GM23338 (cell line): ENCODE results near the gene LAMA1. TPM values are rescaled to one million over a fixed set of nuclear protein-coding genes. Genes with fewer than 3 reads are reported as not detected.

Experiments
- ATAC-seq: fragments of 200-7000 bp; cut with Tn5 transposase; 3 replicates; pipeline ENCODE4 v1.9.1; 2020
- DNase-seq: peaks from one replicate; pipeline ENCODE4 v3.0.0-alpha.2; 2015; ENCODE audit warnings: low spot score
- H2AFZ ChIP-seq: fragments of 200-600 bp; sonication (generic); 2 replicates; pipeline ENCODE4 v1.8.0; 2016; ENCODE audit warnings: antibody characterized with exemption, mild to moderate bottlenecking, moderate library complexity
- H3F3A ChIP-seq: fragments of 200-600 bp; sonication (generic); replicated peaks from 2 replicates; pipeline ENCODE4 v1.8.0; 2017; ENCODE audit warnings: antibody characterized with exemption, mixed run types, low read depth
- H3K27ac ChIP-seq: fragments of 200-600 bp; sonication (generic); 2 replicates; pipeline ENCODE4 v1.6.1; 2016; ENCODE audit warnings: low read depth
- H3K27me3 ChIP-seq: fragments of 200-600 bp; sonication (generic); 2 replicates; pipeline ENCODE4 v1.8.0; 2016; ENCODE audit warnings: mild to moderate bottlenecking, mixed run types, moderate library complexity; ENCODE audit not compliant: insufficient read depth
- H3K36me3 ChIP-seq: fragments of 200-600 bp; sonication (generic); 2 replicates; pipeline ENCODE4 v1.8.0; 2016; ENCODE audit warnings: mild to moderate bottlenecking; ENCODE audit not compliant: insufficient read depth
- H3K4me1 ChIP-seq: fragments of 200-600 bp; sonication (generic); 2 replicates; pipeline ENCODE4 v1.8.0; 2016; ENCODE audit warnings: mild to moderate bottlenecking, moderate library complexity; ENCODE audit not compliant: insufficient read depth
- H3K4me2 ChIP-seq: fragments of 200-600 bp; sonication (generic); 2 replicates; pipeline ENCODE4 v1.7.1; 2017; ENCODE audit warnings: mixed run types
- H3K4me3 ChIP-seq: fragments of 200-600 bp; sonication (generic); 2 replicates; pipeline ENCODE4 v1.6.1; 2016; ENCODE audit warnings: mixed run types
- H3K79me2 ChIP-seq: fragments of 200-600 bp; sonication (generic); replicated peaks from 2 replicates; pipeline ENCODE4 v1.8.0; 2017; ENCODE audit warnings: mild to moderate bottlenecking; ENCODE audit not compliant: insufficient read depth
- H3K9me2 ChIP-seq: fragments of 200-600 bp; sonication (generic); 2 replicates; pipeline ENCODE4 v1.8.0; 2017; ENCODE audit not compliant: insufficient read depth
- H4K20me1 ChIP-seq: fragments of 200-600 bp; sonication (generic); replicated peaks from 2 replicates; pipeline ENCODE4 v1.8.0; 2017; ENCODE audit warnings: mild to moderate bottlenecking; ENCODE audit not compliant: insufficient read depth
- H3K27ac Mint-ChIP-seq: 2 replicates; pipeline ENCODE4 v1.8.0; 2020; ENCODE audit warnings: inconsistent platforms, mild to moderate bottlenecking, moderate library complexity, mixed read lengths
- H3K27me3 Mint-ChIP-seq: 3 replicates; pipeline ENCODE4 v1.8.0; 2022; ENCODE audit warnings: low read depth, mild to moderate bottlenecking, moderate library complexity, mixed read lengths, inconsistent platforms; ENCODE audit not compliant: insufficient read depth, poor library complexity
- H3K36me3 Mint-ChIP-seq: 3 replicates; pipeline ENCODE4 v1.8.0; 2021; ENCODE audit warnings: low read depth, mild to moderate bottlenecking, inconsistent platforms, moderate library complexity, mixed read lengths
- H3K4me1 Mint-ChIP-seq: 3 replicates; pipeline ENCODE4 v1.8.0; 2020; ENCODE audit warnings: mild to moderate bottlenecking, inconsistent platforms, mixed read lengths
- H3K4me3 Mint-ChIP-seq: 3 replicates; pipeline ENCODE4 v1.8.0; 2021; ENCODE audit warnings: moderate library complexity, mild to moderate bottlenecking, inconsistent platforms, mixed read lengths
- H3K9me3 Mint-ChIP-seq: 3 replicates; pipeline ENCODE4 v1.8.0; 2020; ENCODE audit warnings: moderate library complexity, mild to moderate bottlenecking, inconsistent platforms, mixed read lengths
- CREB1 ChIP-seq: fragments of 250-450 bp; sonication (Bioruptor Pico); IDR thresholded peaks from 2 replicates; pipeline ENCODE4 v1.5.0; 2020; ENCODE audit warnings: low read depth, mild to moderate bottlenecking, moderate library complexity
- CTCF ChIP-seq, 2 experiments: fragments of 200-600 bp in 1 of 2; sonication (generic) in 1 of 2; conservative IDR thresholded peaks; 2 replicates each; pipeline versions ENCODE4 v1.5.1 to v1.6.1; 2016 to 2017; ENCODE audit warnings: antibody characterized with exemption in 2 of 2, low read depth in 2 of 2, mild to moderate bottlenecking in 2 of 2, moderate library complexity in 1 of 2
- ETS1 ChIP-seq: IDR thresholded peaks from 2 replicates; pipeline ENCODE4 v1.6.1; 2016; ENCODE audit warnings: antibody characterized with exemption
- EZH2 ChIP-seq: fragments of 200-600 bp; sonication (generic); IDR thresholded peaks from one replicate; pipeline ENCODE4 v1.8.0; 2017; ENCODE audit warnings: antibody characterized with exemption, mild to moderate bottlenecking, low read depth; ENCODE audit not compliant: unreplicated experiment
- EZH2phosphoT487 ChIP-seq: fragments of 200-600 bp; sonication (generic); IDR thresholded peaks from one replicate; pipeline ENCODE4 v1.8.1; 2018; ENCODE audit warnings: antibody characterized with exemption; ENCODE audit not compliant: unreplicated experiment
- JUNB ChIP-seq: IDR thresholded peaks from one replicate; pipeline ENCODE4 v1.6.1; 2016; ENCODE audit warnings: antibody characterized with exemption; ENCODE audit not compliant: unreplicated experiment
- POLR2AphosphoS5 ChIP-seq: IDR thresholded peaks from 2 replicates; pipeline ENCODE4 v1.6.1; 2016; ENCODE audit warnings: antibody characterized with exemption, low read depth
- STAT1 ChIP-seq: IDR thresholded peaks from one replicate; pipeline ENCODE4 v1.6.1; 2016; ENCODE audit warnings: antibody characterized with exemption; ENCODE audit not compliant: unreplicated experiment
- ZNF114 ChIP-seq: fragments of 250-450 bp; sonication (Bioruptor Pico); IDR thresholded peaks from 2 replicates; pipeline ENCODE4 v1.5.0; 2020; ENCODE audit warnings: mild to moderate bottlenecking, moderate library complexity
- ZNF331 ChIP-seq: fragments of 250-450 bp; sonication (Bioruptor Pico); IDR thresholded peaks from 2 replicates; pipeline ENCODE4 v1.5.0; 2020; ENCODE audit warnings: low read depth, mild to moderate bottlenecking, moderate library complexity
- polyA plus RNA-seq: library from polyadenylated mRNA; unstranded; fragments of >200 nt; fragmentation: Nextera tagmentation; extraction: Ambion mirVana; gene quantifications from 2 replicates; pipeline ENCODE4 v1.2.1, GENCODE V29; 2016
- total RNA-seq: library from RNA; depleted of rRNA; stranded (reverse); fragments of >200 nt; shearing (Covaris generic); gene quantifications from 2 replicates; pipeline ENCODE4 v1.2.3, GENCODE V29; 2014

The LAMA1 gene
- total and polyA plus RNA-seq, 2 experiments from 2014 or later, result 14.8 to 52.3 TPM

- no peak overlapping the region for H3K4me3 Mint-ChIP-seq
- H3K79me2 ChIP-seq, result no peaks in the 10 kb centered on the region
Measured at GRCh38 chr18:6982398-6982797, 135.2 kb downstream of the LAMA1 start.

DNA sequence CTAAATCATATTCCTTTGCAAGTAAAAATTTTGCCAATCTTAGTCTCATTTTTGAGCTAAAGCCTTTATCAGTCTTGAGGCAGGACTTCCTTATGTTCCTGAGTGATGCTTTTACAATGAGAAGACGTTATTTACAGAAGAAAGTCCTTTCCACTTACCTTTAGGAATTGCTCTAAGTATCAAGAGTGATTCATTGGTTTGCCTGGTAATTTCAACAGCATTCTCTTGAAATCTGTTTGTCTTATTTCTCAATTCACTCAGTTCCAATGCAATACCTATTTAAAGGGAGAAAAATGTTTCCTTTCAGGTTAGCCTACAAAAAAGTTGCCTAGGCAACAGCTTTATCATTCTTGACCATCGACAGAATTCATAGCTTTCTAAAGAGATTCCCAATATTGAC is 137.2 kb downstream of the LAMA1 start:
- H3K9me3 Mint-ChIP-seq, result no peaks in the 10 kb centered on the region
- TF ChIP-seq CTCF (conservative IDR thresholded peaks at IDR 0.05; ENCODE audit: low read depth in 2 of 2) (no peak), EZH2 (no peak), ETS1 (no peak), POLR2AphosphoS5 (no peak), EZH2phosphoT487 (no peak), ZNF114 (CRISPR knock-in tag) (no peak), ZNF331 (CRISPR knock-in tag) (no peak), STAT1 (no peak)
- ATAC-seq, result no peak
- peaks cover 21% of the 10 kb centered on the region for H3K36me3 Mint-ChIP-seq
- H3K27me3 Mint-ChIP-seq, result peaks cover 2% of the 10 kb centered on the region
- H3K4me1 Mint-ChIP-seq, result peaks cover 6% of the 10 kb centered on the region; the same call in 2 of the 3 replicates
- no peaks in the 10 kb centered on the region for H3F3A ChIP-seq
- H4K20me1 ChIP-seq, result no peaks in the 10 kb centered on the region
- no peak overlapping the region for H3K4me3 Mint-ChIP-seq
- DNase-seq, result no peak
- H3K4me3 ChIP-seq, result no peak overlapping the region
- no peak overlapping the region for H2AFZ ChIP-seq
- H3K4me2 ChIP-seq, result no peak overlapping the region
- no peaks in the 10 kb centered on the region for H3K27me3 ChIP-seq
- H3K9me2 ChIP-seq, result no peaks in the 10 kb centered on the region
- H3K27ac ChIP-seq, result no peak overlapping the region
- H3K4me1 ChIP-seq, result 0 out of 2 replicates have a peak, but pooled peaks cover 3% of the 10 kb centered on the region
- no peak overlapping the region for H3K27ac Mint-ChIP-seq
- no peaks in the 10 kb centered on the region for H3K79me2 ChIP-seq
- H3K36me3 ChIP-seq, result peaks cover 12% of the 10 kb centered on the region; the same call in 1 of the 2 replicates

More at GRCh38 chr18:6982398-6982797, 135.2 kb downstream of the LAMA1 start:
- ATAC-seq (no peak; the same call in 1 of the 3 replicates), DNase-seq (peak; percentile 6)
- H3K4me1 Mint-ChIP-seq, result peaks cover 6% of the 10 kb centered on the region; the same call in 2 of the 3 replicates
- Histone ChIP-seq H3F3A (no peaks in the 10 kb centered on the region), H3K27ac (no peak overlapping the region), H2AFZ (no peak overlapping the region), H3K9me2 (no peaks in the 10 kb centered on the region), H3K27me3 (no peaks in the 10 kb centered on the region), H3K4me1 (0 out of 2 replicates have a peak, but pooled peaks cover 3% of the 10 kb centered on the region), H3K4me3 (no peak overlapping the region), H3K4me2 (no peak overlapping the region), H3K36me3 (peaks cover 18% of the 10 kb centered on the region), H4K20me1 (no peaks in the 10 kb centered on the region)
- peaks cover 2% of the 10 kb centered on the region for H3K27me3 Mint-ChIP-seq
- peaks cover 24% of the 10 kb centered on the region; the same call in 2 of the 3 replicates for H3K36me3 Mint-ChIP-seq
- H3K27ac Mint-ChIP-seq, result peak overlapping the region; percentile 26; the same call in 1 of the 2 replicates
- H3K9me3 Mint-ChIP-seq, result no peaks in the 10 kb centered on the region
- TF ChIP-seq EZH2phosphoT487, result no peak
- no peak for TF ChIP-seq STAT1
- no peak for TF ChIP-seq ZNF114 (CRISPR knock-in tag)
- no peak for TF ChIP-seq JUNB
- TF ChIP-seq ZNF331 (CRISPR knock-in tag), result no peak
- no peak for TF ChIP-seq CREB1 (CRISPR knock-in tag)
- no peak for TF ChIP-seq ETS1
